GM23338 (cell line): ENCODE measurements around the gene STAT5B. TPM values are rescaled to one million over a fixed set of nuclear protein-coding genes. Genes with fewer than 3 reads are reported as not detected.

ENCODE experiments used
- ATAC-seq: fragments of 200-7000 bp; cut with Tn5 transposase; 3 replicates; pipeline ENCODE4 v1.9.1; 2020
- DNase-seq: peaks from one replicate; pipeline ENCODE4 v3.0.0-alpha.2; 2015; ENCODE audit warnings: low spot score
- H2AFZ ChIP-seq: fragments of 200-600 bp; sonication (generic); 2 replicates; pipeline ENCODE4 v1.8.0; 2016; ENCODE audit warnings: antibody characterized with exemption, mild to moderate bottlenecking, moderate library complexity
- H3F3A ChIP-seq: fragments of 200-600 bp; sonication (generic); replicated peaks from 2 replicates; pipeline ENCODE4 v1.8.0; 2017; ENCODE audit warnings: antibody characterized with exemption, mixed run types, low read depth
- H3K27ac ChIP-seq: fragments of 200-600 bp; sonication (generic); 2 replicates; pipeline ENCODE4 v1.6.1; 2016; ENCODE audit warnings: low read depth
- H3K27me3 ChIP-seq: fragments of 200-600 bp; sonication (generic); 2 replicates; pipeline ENCODE4 v1.8.0; 2016; ENCODE audit warnings: mild to moderate bottlenecking, mixed run types, moderate library complexity; ENCODE audit not compliant: insufficient read depth
- H3K36me3 ChIP-seq: fragments of 200-600 bp; sonication (generic); 2 replicates; pipeline ENCODE4 v1.8.0; 2016; ENCODE audit warnings: mild to moderate bottlenecking; ENCODE audit not compliant: insufficient read depth
- H3K4me1 ChIP-seq: fragments of 200-600 bp; sonication (generic); 2 replicates; pipeline ENCODE4 v1.8.0; 2016; ENCODE audit warnings: mild to moderate bottlenecking, moderate library complexity; ENCODE audit not compliant: insufficient read depth
- H3K4me2 ChIP-seq: fragments of 200-600 bp; sonication (generic); 2 replicates; pipeline ENCODE4 v1.7.1; 2017; ENCODE audit warnings: mixed run types
- H3K4me3 ChIP-seq: fragments of 200-600 bp; sonication (generic); 2 replicates; pipeline ENCODE4 v1.6.1; 2016; ENCODE audit warnings: mixed run types
- H3K79me2 ChIP-seq: fragments of 200-600 bp; sonication (generic); replicated peaks from 2 replicates; pipeline ENCODE4 v1.8.0; 2017; ENCODE audit warnings: mild to moderate bottlenecking; ENCODE audit not compliant: insufficient read depth
- H3K9me2 ChIP-seq: fragments of 200-600 bp; sonication (generic); 2 replicates; pipeline ENCODE4 v1.8.0; 2017; ENCODE audit not compliant: insufficient read depth
- H4K20me1 ChIP-seq: fragments of 200-600 bp; sonication (generic); replicated peaks from 2 replicates; pipeline ENCODE4 v1.8.0; 2017; ENCODE audit warnings: mild to moderate bottlenecking; ENCODE audit not compliant: insufficient read depth
- H3K27ac Mint-ChIP-seq: 2 replicates; pipeline ENCODE4 v1.8.0; 2020; ENCODE audit warnings: inconsistent platforms, mild to moderate bottlenecking, moderate library complexity, mixed read lengths
- H3K27me3 Mint-ChIP-seq: 3 replicates; pipeline ENCODE4 v1.8.0; 2022; ENCODE audit warnings: low read depth, mild to moderate bottlenecking, moderate library complexity, mixed read lengths, inconsistent platforms; ENCODE audit not compliant: insufficient read depth, poor library complexity
- H3K36me3 Mint-ChIP-seq: 3 replicates; pipeline ENCODE4 v1.8.0; 2021; ENCODE audit warnings: low read depth, mild to moderate bottlenecking, inconsistent platforms, moderate library complexity, mixed read lengths
- H3K4me1 Mint-ChIP-seq: 3 replicates; pipeline ENCODE4 v1.8.0; 2020; ENCODE audit warnings: mild to moderate bottlenecking, inconsistent platforms, mixed read lengths
- H3K4me3 Mint-ChIP-seq: 3 replicates; pipeline ENCODE4 v1.8.0; 2021; ENCODE audit warnings: moderate library complexity, mild to moderate bottlenecking, inconsistent platforms, mixed read lengths
- H3K9me3 Mint-ChIP-seq: 3 replicates; pipeline ENCODE4 v1.8.0; 2020; ENCODE audit warnings: moderate library complexity, mild to moderate bottlenecking, inconsistent platforms, mixed read lengths
- CREB1 ChIP-seq: fragments of 250-450 bp; sonication (Bioruptor Pico); IDR thresholded peaks from 2 replicates; pipeline ENCODE4 v1.5.0; 2020; ENCODE audit warnings: low read depth, mild to moderate bottlenecking, moderate library complexity
- CTCF ChIP-seq, 2 experiments: fragments of 200-600 bp in 1 of 2; sonication (generic) in 1 of 2; conservative IDR thresholded peaks; 2 replicates each; pipeline versions ENCODE4 v1.5.1 to v1.6.1; 2016 to 2017; ENCODE audit warnings: antibody characterized with exemption in 2 of 2, low read depth in 2 of 2, mild to moderate bottlenecking in 2 of 2, moderate library complexity in 1 of 2
- NANOG ChIP-seq: IDR thresholded peaks from 2 replicates; pipeline ENCODE4 v1.6.1; 2016; ENCODE audit warnings: antibody characterized with exemption, borderline replicate concordance
- POLR2AphosphoS5 ChIP-seq: IDR thresholded peaks from 2 replicates; pipeline ENCODE4 v1.6.1; 2016; ENCODE audit warnings: antibody characterized with exemption, low read depth
- STAT1 ChIP-seq: IDR thresholded peaks from one replicate; pipeline ENCODE4 v1.6.1; 2016; ENCODE audit warnings: antibody characterized with exemption; ENCODE audit not compliant: unreplicated experiment
- ZNF331 ChIP-seq: fragments of 250-450 bp; sonication (Bioruptor Pico); IDR thresholded peaks from 2 replicates; pipeline ENCODE4 v1.5.0; 2020; ENCODE audit warnings: low read depth, mild to moderate bottlenecking, moderate library complexity
- ZNF462 ChIP-seq: fragments of 250-450 bp; sonication (Bioruptor Pico); IDR thresholded peaks from 2 replicates; pipeline ENCODE4 v1.5.0; 2020; ENCODE audit warnings: mild to moderate bottlenecking, moderate library complexity
- polyA plus RNA-seq: library from polyadenylated mRNA; unstranded; fragments of >200 nt; fragmentation: Nextera tagmentation; extraction: Ambion mirVana; gene quantifications from 2 replicates; pipeline ENCODE4 v1.2.1, GENCODE V29; 2016
- total RNA-seq: library from RNA; depleted of rRNA; stranded (reverse); fragments of >200 nt; shearing (Covaris generic); gene quantifications from 2 replicates; pipeline ENCODE4 v1.2.3, GENCODE V29; 2014

The STAT5B gene
- total and polyA plus RNA-seq, 2 experiments from 2014 or later, result 13.9 to 60.5 TPM

GRCh38 chr17:42248351-42249179 is 27.6 kb downstream of the STAT5B start (continued):
- TF ChIP-seq ZNF462 (CRISPR knock-in tag) (no peak), STAT1 (no peak), ZNF331 (CRISPR knock-in tag) (no peak), POLR2AphosphoS5 (no peak)

GRCh38 chr17:42247734-42248133 is 28.5 kb downstream of the STAT5B start:
- no peak overlapping the region for H3K4me3 Mint-ChIP-seq
- no peak overlapping the region for H3K4me3 ChIP-seq
- H3K27ac ChIP-seq, result no peak overlapping the region
- no peak overlapping the region for H3K4me2 ChIP-seq
- ATAC-seq (no peak), DNase-seq (no peak)
- no peaks in the 10 kb centered on the region; the same call in 1 of the 2 replicates for H3K4me1 ChIP-seq
- H4K20me1 ChIP-seq, result peaks cover 4% of the 10 kb centered on the region
- no peaks in the 10 kb centered on the region for H3K27me3 ChIP-seq
- peaks cover 77% of the 10 kb centered on the region for H3K79me2 ChIP-seq
- no peaks in the 10 kb centered on the region for H3K36me3 ChIP-seq
- H3K27ac Mint-ChIP-seq, result no peak overlapping the region
- H2AFZ ChIP-seq, result no peak overlapping the region
- H3K4me1 Mint-ChIP-seq, result peaks cover 10% of the 10 kb centered on the region; the same call in 2 of the 3 replicates
- H3F3A ChIP-seq, result no peaks in the 10 kb centered on the region
- H3K9me2 ChIP-seq, result no peaks in the 10 kb centered on the region
- no peaks in the 10 kb centered on the region for H3K9me3 Mint-ChIP-seq
- no peaks in the 10 kb centered on the region for H3K36me3 Mint-ChIP-seq
- no peaks in the 10 kb centered on the region for H3K27me3 Mint-ChIP-seq
- no peak for TF ChIP-seq ZNF462 (CRISPR knock-in tag)
- no peak for TF ChIP-seq CTCF (conservative IDR thresholded peaks at IDR 0.05; ENCODE audit: low read depth in 2 of 2)
- TF ChIP-seq NANOG, result no peak
- TF ChIP-seq CREB1 (CRISPR knock-in tag), result no peak
- TF ChIP-seq POLR2AphosphoS5, result no peak
